WTC11 (cell line): ENCODE measurements around the gene SLC16A7. TPM values are rescaled to one million over a fixed set of nuclear protein-coding genes. Genes with fewer than 3 reads are reported as not detected.

ENCODE experiments used
- ATAC-seq: fragments of 200-7000 bp; cut with Tn5 transposase; 2 replicates; pipeline ENCODE4 v1.10.0; 2021; ENCODE audit warnings: mild to moderate bottlenecking, moderate library complexity
- CTCF ChIA-PET: fragments of 300-600 bp; sonication (Branson Sonifier 250); formaldehyde crosslinking; loops from one replicate; lab custom pipeline; 2021; ENCODE audit warnings: antibody characterized with exemption; lab: Charles Lee
- POLR2A ChIA-PET: fragments of 350-600 bp; sonication (Branson Sonifier 250); formaldehyde crosslinking; loops from one replicate; lab custom pipeline; 2021; ENCODE audit warnings: antibody characterized with exemption; lab: Charles Lee
- DNase-seq: peaks from one replicate; pipeline ENCODE4 v3.0.0; 2021; ENCODE audit warnings: low spot score
- H3K27ac Mint-ChIP-seq: 2 replicates; pipeline ENCODE4 v1.8.0; 2021; ENCODE audit warnings: mixed read lengths
- H3K27me3 Mint-ChIP-seq: 2 replicates; pipeline ENCODE4 v1.8.0; 2021; ENCODE audit warnings: low read depth, mild to moderate bottlenecking, moderate library complexity, mixed read lengths
- H3K36me3 Mint-ChIP-seq: 2 replicates; pipeline ENCODE4 v1.8.0; 2021; ENCODE audit warnings: mixed read lengths
- H3K4me1 Mint-ChIP-seq: 2 replicates; pipeline ENCODE4 v1.8.0; 2022; ENCODE audit warnings: mixed read lengths
- H3K4me3 Mint-ChIP-seq: 2 replicates; pipeline ENCODE4 v1.8.0; 2021; ENCODE audit warnings: mild to moderate bottlenecking, moderate library complexity, mixed read lengths
- H3K9me3 Mint-ChIP-seq: 2 replicates; pipeline ENCODE4 v1.8.0; 2021; ENCODE audit warnings: mixed read lengths
- ATF6 ChIP-seq: sonication (generic); formaldehyde crosslinking; IDR thresholded peaks from 2 replicates; pipeline ENCODE4 v1.8.1; 2023; ENCODE audit warnings: mild to moderate bottlenecking, missing genetic modification reagents
- EMX1 ChIP-seq: fragments of 250-450 bp; sonication (Bioruptor Pico); IDR thresholded peaks from 2 replicates; pipeline ENCODE4 v1.8.0; 2021; ENCODE audit warnings: mild to moderate bottlenecking
- ETV6 ChIP-seq: sonication (generic); formaldehyde crosslinking; IDR thresholded peaks from 2 replicates; pipeline ENCODE4 v1.8.1; 2022; ENCODE audit warnings: mild to moderate bottlenecking, missing genetic modification reagents
- FOXJ3 ChIP-seq: sonication (generic); formaldehyde crosslinking; IDR thresholded peaks from 2 replicates; pipeline ENCODE4 v1.9.0; 2021; ENCODE audit warnings: missing genetic modification reagents, mild to moderate bottlenecking, borderline replicate concordance
- FOXP4 ChIP-seq: sonication (generic); formaldehyde crosslinking; IDR thresholded peaks from 2 replicates; pipeline ENCODE4 v1.8.0; 2022; ENCODE audit warnings: mild to moderate bottlenecking, missing genetic modification reagents
- GABPB1 ChIP-seq: sonication (generic); formaldehyde crosslinking; IDR thresholded peaks from 2 replicates; pipeline ENCODE4 v1.8.1; 2023; ENCODE audit warnings: mild to moderate bottlenecking, missing genetic modification reagents
- IRF2 ChIP-seq: sonication (generic); formaldehyde crosslinking; IDR thresholded peaks from 2 replicates; pipeline ENCODE4 v1.8.0; 2022; ENCODE audit warnings: low read depth, missing genetic modification reagents, borderline replicate concordance
- JAZF1 ChIP-seq: fragments of 250-450 bp; sonication (Bioruptor Pico); IDR thresholded peaks from 2 replicates; pipeline ENCODE4 v1.9.0; 2021; ENCODE audit warnings: moderate library complexity, mild to moderate bottlenecking, inconsistent platforms
- MAX ChIP-seq: sonication (generic); formaldehyde crosslinking; IDR thresholded peaks from 2 replicates; pipeline ENCODE4 v1.8.0; 2022; ENCODE audit warnings: mild to moderate bottlenecking, missing genetic modification reagents
- MXD4 ChIP-seq: fragments of 250-450 bp; sonication (Bioruptor Pico); IDR thresholded peaks from 2 replicates; pipeline ENCODE4 v1.8.0; 2021; ENCODE audit warnings: mild to moderate bottlenecking, moderate library complexity, borderline replicate concordance
- NFATC4 ChIP-seq: fragments of 250-450 bp; sonication (Bioruptor Pico); IDR thresholded peaks from 2 replicates; pipeline ENCODE4 v1.9.0; 2021; ENCODE audit warnings: mild to moderate bottlenecking
- RORB ChIP-seq: fragments of 250-450 bp; sonication (Bioruptor Pico); IDR thresholded peaks from 2 replicates; pipeline ENCODE4 v1.9.0; 2021; ENCODE audit warnings: mild to moderate bottlenecking
- SMAD3 ChIP-seq: sonication (generic); formaldehyde crosslinking; IDR thresholded peaks from 2 replicates; pipeline ENCODE4 v1.8.0; 2022; ENCODE audit warnings: missing genetic modification reagents, mild to moderate bottlenecking, borderline replicate concordance
- SMAD4 ChIP-seq: sonication (generic); formaldehyde crosslinking; IDR thresholded peaks from 2 replicates; pipeline ENCODE4 v1.8.0; 2022; ENCODE audit warnings: mild to moderate bottlenecking, missing genetic modification reagents
- TEAD4 ChIP-seq: sonication (generic); formaldehyde crosslinking; IDR thresholded peaks from 2 replicates; pipeline ENCODE4 v1.8.0; 2022; ENCODE audit warnings: mild to moderate bottlenecking, missing genetic modification reagents
- ZMAT4 ChIP-seq: fragments of 250-450 bp; sonication (Bioruptor Pico); IDR thresholded peaks from 2 replicates; pipeline ENCODE4 v1.9.0; 2021; ENCODE audit warnings: mild to moderate bottlenecking
- ZNF396 ChIP-seq: fragments of 250-450 bp; sonication (Bioruptor Pico); IDR thresholded peaks from 2 replicates; pipeline ENCODE4 v1.8.0; 2021; ENCODE audit warnings: mild to moderate bottlenecking, moderate library complexity, borderline replicate concordance
- ZNF416 ChIP-seq: fragments of 250-450 bp; sonication (Bioruptor Pico); IDR thresholded peaks from 2 replicates; pipeline ENCODE4 v1.9.0; 2021; ENCODE audit warnings: mild to moderate bottlenecking, inconsistent platforms
- ZNF425 ChIP-seq: fragments of 250-450 bp; sonication (Bioruptor Pico); conservative IDR thresholded peaks from 2 replicates; pipeline ENCODE4 v1.9.0; 2021; ENCODE audit warnings: mild to moderate bottlenecking
- ZNF532 ChIP-seq: fragments of 250-450 bp; sonication (Bioruptor Pico); IDR thresholded peaks from 2 replicates; pipeline ENCODE4 v1.9.0; 2021; ENCODE audit warnings: mild to moderate bottlenecking, borderline replicate concordance
- ZNF671 ChIP-seq: fragments of 250-450 bp; sonication (Bioruptor Pico); IDR thresholded peaks from 2 replicates; pipeline ENCODE4 v1.8.0; 2021; ENCODE audit warnings: mild to moderate bottlenecking
- total RNA-seq: library from RNA; stranded (reverse); gene quantifications from 3 replicates; pipeline ENCODE4 v1.2.3, GENCODE V29; 2021

SLC16A7 gene
- total RNA-seq, 1 experiment from 2014 or later, result 3.4 TPM

- no peak for DNase-seq
- H3K9me3 Mint-ChIP-seq, result no peaks in the 10 kb centered on the region
- no peaks in the 10 kb centered on the region for H3K4me1 Mint-ChIP-seq
- H3K4me3 Mint-ChIP-seq, result no peak overlapping the region
- no peaks in the 10 kb centered on the region for H3K36me3 Mint-ChIP-seq
- TF ChIP-seq EMX1 (CRISPR knock-in tag) (no peak), GABPB1 (CRISPR knock-in tag) (no peak), ZNF396 (CRISPR knock-in tag) (no peak), ATF6 (no peak), FOXP4 (CRISPR knock-in tag) (no peak), ZNF416 (CRISPR knock-in tag) (no peak), NFATC4 (CRISPR knock-in tag) (no peak), RORB (CRISPR knock-in tag) (no peak)
- TF ChIP-seq, all 79 proteins: peak for 0
- no peak for ATAC-seq
- ChIA-PET POLR2A (no interaction called here), CTCF (no interaction called here)
- Mint-ChIP-seq H3K27me3 (no peaks in the 10 kb centered on the region), H3K27ac (no peak overlapping the region)
Measured at GRCh38 chr12:59678759-59679411, 83.1 kb downstream of the SLC16A7 start.

- ChIA-PET POLR2A (no interaction called here), CTCF (no interaction called here)
- H3K9me3 Mint-ChIP-seq, result peaks cover 7% of the 10 kb centered on the region
- TF ChIP-seq MXD4 (no peak), SMAD4 (CRISPR knock-in tag) (no peak), ETV6 (CRISPR knock-in tag) (no peak), MAX (CRISPR knock-in tag) (no peak)
- H3K4me3 Mint-ChIP-seq, result no peak overlapping the region
- H3K36me3 Mint-ChIP-seq, result no peaks in the 10 kb centered on the region; the same call in 1 of the 2 replicates
- no peak for DNase-seq
- no peaks in the 10 kb centered on the region for H3K4me1 Mint-ChIP-seq
- H3K27me3 Mint-ChIP-seq, result no peaks in the 10 kb centered on the region
- no peak overlapping the region for H3K27ac Mint-ChIP-seq
- no peak for ATAC-seq
Measured at GRCh38 chr12:59689776-59690175, 93.9 kb downstream of the SLC16A7 start.

- no peak overlapping the region for H3K27ac Mint-ChIP-seq
- H3K36me3 Mint-ChIP-seq, result no peaks in the 10 kb centered on the region; the same call in 1 of the 2 replicates
- H3K27me3 Mint-ChIP-seq, result no peaks in the 10 kb centered on the region
- H3K4me3 Mint-ChIP-seq, result no peak overlapping the region
- H3K9me3 Mint-ChIP-seq, result peaks cover 7% of the 10 kb centered on the region
- CTCF ChIA-PET, result no interaction called here
- no peak for ATAC-seq
- POLR2A ChIA-PET, result no interaction called here
- no peak for DNase-seq
- H3K4me1 Mint-ChIP-seq, result no peaks in the 10 kb centered on the region
- no peak for TF ChIP-seq TEAD4 (CRISPR knock-in tag)
- no peak for TF ChIP-seq ZNF425 (CRISPR knock-in tag)
- no peak for TF ChIP-seq MAX (CRISPR knock-in tag)
- TF ChIP-seq FOXJ3 (CRISPR knock-in tag), result no peak
- no peak for TF ChIP-seq JAZF1
- no peak for TF ChIP-seq SMAD3
- no peak for TF ChIP-seq ZMAT4 (CRISPR knock-in tag)
- TF ChIP-seq ZNF532 (CRISPR knock-in tag), result no peak
- TF ChIP-seq ZNF671, result no peak
- no peak for TF ChIP-seq ZNF416 (CRISPR knock-in tag)
- TF ChIP-seq IRF2 (CRISPR knock-in tag), result no peak
Measured at GRCh38 chr12:59695379-59695778, 99.5 kb downstream of the SLC16A7 start.
